HG03066 (cell line): Measurements from ENCODE around the gene PPP1R37.

ENCODE experiments used
- ATAC-seq: cut with Tn5 transposase; IDR thresholded peaks from one replicate; pipeline ENCODE4 v1.9.1; 2021; ENCODE audit warnings: low read depth; ENCODE audit not compliant: unreplicated experiment

The PPP1R37 gene

GRCh38 chr19:45180936-45181335 lies 88.0 kb downstream of the PPP1R37 start:
- no peak for ATAC-seq

- no peak for ATAC-seq
Measured at GRCh38 chr19:45182758-45183157, 89.8 kb downstream of the PPP1R37 start.

- ATAC-seq = no peak
Measured at GRCh38 chr19:45184115-45184514, 91.1 kb downstream of the PPP1R37 start.

DNA sequence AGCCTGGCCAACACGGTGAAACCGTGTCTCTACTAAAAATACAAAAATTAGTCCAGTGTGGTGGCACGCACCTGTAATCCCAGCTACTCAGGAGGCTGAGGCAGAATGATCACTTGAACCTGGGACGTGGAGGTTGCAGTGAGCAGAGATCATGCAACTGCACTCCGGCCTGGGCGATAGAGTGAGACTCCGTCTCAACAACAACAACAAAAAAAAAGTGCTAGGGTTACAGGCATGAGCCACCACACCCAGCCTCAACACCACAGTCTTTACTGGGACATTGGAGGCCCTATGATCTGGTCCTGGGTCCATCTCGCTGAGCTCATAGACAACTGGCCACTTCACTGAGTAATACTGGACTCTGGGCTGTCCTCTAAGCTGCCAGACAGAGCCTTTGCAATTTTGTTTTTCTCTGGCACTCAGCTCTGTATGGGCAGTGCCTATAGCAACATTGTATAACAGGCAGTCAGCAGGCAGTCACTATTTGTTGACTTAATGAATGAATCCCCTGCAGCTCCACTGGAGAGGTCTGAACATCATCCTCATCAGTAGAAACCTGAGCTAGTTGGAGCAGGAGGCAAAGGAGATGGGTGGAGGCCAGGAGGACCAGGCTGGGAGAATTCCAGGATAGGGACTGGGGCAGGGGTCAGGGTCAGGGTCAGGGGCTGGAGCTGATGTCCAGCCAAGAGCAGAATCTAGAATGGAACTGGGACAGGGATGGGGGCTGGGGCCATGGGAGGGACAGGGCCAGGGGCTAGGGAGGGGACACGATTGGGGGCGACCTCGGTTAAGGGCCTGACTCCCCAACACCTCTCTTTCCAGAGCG lies 93.7 kb downstream of the PPP1R37 start:
- no peak for ATAC-seq

GRCh38 chr19:45187421-45188100 lies 94.6 kb downstream of the PPP1R37 start:
- ATAC-seq = no peak

GRCh38 chr19:45189971-45190370 lies 97.0 kb downstream of the PPP1R37 start:
- ATAC-seq = no peak

GRCh38 chr19:45191375-45191774 lies 98.4 kb downstream of the PPP1R37 start:
- no peak for ATAC-seq

- ATAC-seq = no peak
Measured at GRCh38 chr19:45195764-45196163, 102.8 kb downstream of the PPP1R37 start.
